GM23338 (cell line): ENCODE measurements around the gene TULP4.

ENCODE experiments used
- EZH2 ChIP-seq: fragments of 200-600 bp; sonication (generic); IDR thresholded peaks from one replicate; pipeline ENCODE4 v1.8.0; 2017; ENCODE audit warnings: antibody characterized with exemption, mild to moderate bottlenecking, low read depth; ENCODE audit not compliant: unreplicated experiment
- TF ChIP-seq, protein P1 (sequence below), 2 experiments: fragments of 200-600 bp in 1 of 2; sonication (generic) in 1 of 2; conservative IDR thresholded peaks; 2 replicates each; pipeline versions ENCODE4 v1.5.1 to v1.6.1; 2016 to 2017; ENCODE audit warnings: antibody characterized with exemption in 2 of 2, low read depth in 2 of 2, mild to moderate bottlenecking in 2 of 2, moderate library complexity in 1 of 2

DNA sequence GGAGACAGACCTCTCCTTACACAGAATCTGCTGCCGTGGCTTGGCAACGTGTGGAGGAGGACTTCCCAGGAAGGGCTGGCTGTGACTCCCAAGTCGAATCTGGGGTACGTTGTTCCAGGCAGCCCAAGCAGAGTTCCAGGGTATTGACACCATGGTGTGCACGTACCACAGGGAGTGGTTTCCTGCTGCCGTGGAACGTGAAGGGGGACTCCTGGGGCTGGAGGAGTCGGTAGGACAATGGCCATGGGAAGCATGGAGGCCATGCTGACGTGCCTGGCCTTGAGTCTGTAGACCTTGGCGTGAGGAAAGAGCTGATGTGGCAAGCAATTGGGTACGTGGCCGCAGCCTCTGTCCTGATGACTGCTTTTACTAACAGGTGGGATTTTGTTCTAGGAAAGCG, 119.3 kb downstream of the TULP4 start:
- TF ChIP-seq, protein P1, sequence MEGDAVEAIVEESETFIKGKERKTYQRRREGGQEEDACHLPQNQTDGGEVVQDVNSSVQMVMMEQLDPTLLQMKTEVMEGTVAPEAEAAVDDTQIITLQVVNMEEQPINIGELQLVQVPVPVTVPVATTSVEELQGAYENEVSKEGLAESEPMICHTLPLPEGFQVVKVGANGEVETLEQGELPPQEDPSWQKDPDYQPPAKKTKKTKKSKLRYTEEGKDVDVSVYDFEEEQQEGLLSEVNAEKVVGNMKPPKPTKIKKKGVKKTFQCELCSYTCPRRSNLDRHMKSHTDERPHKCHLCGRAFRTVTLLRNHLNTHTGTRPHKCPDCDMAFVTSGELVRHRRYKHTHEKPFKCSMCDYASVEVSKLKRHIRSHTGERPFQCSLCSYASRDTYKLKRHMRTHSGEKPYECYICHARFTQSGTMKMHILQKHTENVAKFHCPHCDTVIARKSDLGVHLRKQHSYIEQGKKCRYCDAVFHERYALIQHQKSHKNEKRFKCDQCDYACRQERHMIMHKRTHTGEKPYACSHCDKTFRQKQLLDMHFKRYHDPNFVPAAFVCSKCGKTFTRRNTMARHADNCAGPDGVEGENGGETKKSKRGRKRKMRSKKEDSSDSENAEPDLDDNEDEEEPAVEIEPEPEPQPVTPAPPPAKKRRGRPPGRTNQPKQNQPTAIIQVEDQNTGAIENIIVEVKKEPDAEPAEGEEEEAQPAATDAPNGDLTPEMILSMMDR (conservative IDR thresholded peaks at IDR 0.05; ENCODE audit: low read depth in 2 of 2): no peak
- TF ChIP-seq EZH2: no peak
